HepG2 (cell line): Measurements from ENCODE around the gene ITPK1. TPM values are rescaled to one million over a fixed set of nuclear protein-coding genes. Genes with fewer than 3 reads are reported as not detected.

ENCODE experiments used
- ATAC-seq: fragments of 200-7000 bp; cut with Tn5 transposase; 3 replicates; pipeline ENCODE4 v1.9.1; 2020; ENCODE audit warnings: mild to moderate bottlenecking, moderate library complexity
- BruUV-seq: library from RNA; stranded (reverse); fragments of 400-500 nt; replicated peaks from 2 replicates; lab custom pipeline; 2021; lab: Mats Ljungman, UMichigan
- CTCF ChIA-PET: fragments of 300-600 bp; formaldehyde crosslinking; extraction: SDS; loops from one replicate; lab custom pipeline; 2021; ENCODE audit warnings: low total read pairs, inconsistent platforms, low intra/inter-chr PET ratio; lab: Yijun Ruan, JAX
- POLR2A ChIA-PET: fragments of 350-600 bp; sonication (Branson Sonifier 250); formaldehyde crosslinking; loops from one replicate; lab custom pipeline; 2020; ENCODE audit warnings: antibody characterized with exemption, inconsistent platforms; lab: Yijun Ruan, JAX
- DNase-seq: peaks from one replicate; pipeline ENCODE4 v3.0.0-alpha.2; 2015; ENCODE audit warnings: low spot score
- FAIRE-seq: peaks from 3 replicates; lab custom pipeline; 2011; peaks lifted over from hg19 to GRCh38; lab: Jason Lieb, UNC
- H2AFZ ChIP-seq: one replicate; pipeline ENCODE4 v1.6.1; 2011; ENCODE audit warnings: low read length, inconsistent platforms
- H3K27ac ChIP-seq: fragments of 300-600 bp; 3 replicates; pipeline ENCODE4 v1.8.0; 2011; ENCODE audit warnings: mixed run types, mild to moderate bottlenecking, mixed read lengths, low read length, inconsistent platforms; ENCODE audit not compliant: insufficient read depth; ENCODE audit errors: extremely low read length
- H3K27me3 ChIP-seq, 2 experiments: fragments of 200-600 bp in 1 of 2; 2 replicates in 1 of 2; 3 replicates in 1 of 2; pipeline versions ENCODE4 v1.6.0 to v1.8.0; 2011; ENCODE audit warnings: low read length in 2 of 2, mild to moderate bottlenecking in 2 of 2, moderate library complexity in 2 of 2, inconsistent platforms in 1 of 2; ENCODE audit not compliant: insufficient read depth in 2 of 2, control insufficient read depth in 1 of 2
- H3K36me3 ChIP-seq, 2 experiments: fragments of 200-600 bp in 1 of 2; replicated peaks in 1 of 2; 2 replicates in 1 of 2; 3 replicates in 1 of 2; pipeline versions ENCODE4 v1.5.1 to v1.8.0; 2011; ENCODE audit warnings: low read length in 2 of 2, inconsistent platforms in 1 of 2; ENCODE audit not compliant: insufficient read depth in 2 of 2, control insufficient read depth in 1 of 2
- H3K4me1 ChIP-seq: 2 replicates; pipeline ENCODE4 v1.5.1; 2012; ENCODE audit warnings: low read length, inconsistent platforms; ENCODE audit not compliant: insufficient read depth
- H3K4me2 ChIP-seq: 2 replicates; pipeline ENCODE4 v1.6.0; 2011; ENCODE audit warnings: low read depth, low read length, inconsistent platforms
- H3K4me3 ChIP-seq, 3 experiments: fragments of 200-600 bp in 1 of 3; sonication (generic), shearing (Covaris generic) in 1 of 3; replicated peaks in 1 of 3; 2 replicates each; pipeline ENCODE4 v1.5.1; 2011 to 2016; ENCODE audit warnings: low read length in 3 of 3, inconsistent platforms in 2 of 3, low read depth in 2 of 3, mild to moderate bottlenecking in 2 of 3, control low read depth in 1 of 3, mixed read lengths in 1 of 3; ENCODE audit not compliant: insufficient read depth in 1 of 3
- H3K79me2 ChIP-seq: one replicate; pipeline ENCODE4 v1.6.1; 2011; ENCODE audit warnings: low read length, inconsistent platforms; ENCODE audit not compliant: insufficient read depth
- H3K9ac ChIP-seq: 2 replicates; pipeline ENCODE4 v1.6.0; 2011; ENCODE audit warnings: mild to moderate bottlenecking, low read depth, low read length, inconsistent platforms; ENCODE audit not compliant: insufficient read depth
- H3K9me3 ChIP-seq: 2 replicates; pipeline ENCODE4 v1.5.1; 2012; ENCODE audit warnings: mild to moderate bottlenecking, low read length
- H4K20me1 ChIP-seq: 2 replicates; pipeline ENCODE4 v1.6.0; 2011; ENCODE audit warnings: inconsistent platforms, mild to moderate bottlenecking, low read length, moderate library complexity; ENCODE audit not compliant: insufficient read depth
- ARID3A ChIP-seq: IDR thresholded peaks from 2 replicates; pipeline ENCODE4 v1.6.1; 2012; ENCODE audit warnings: low read depth, low read length, improper control_type of control experiment
- CTCF ChIP-seq: sonication (generic); formaldehyde crosslinking; IDR thresholded peaks from 2 replicates; pipeline ENCODE4 v1.5.0; 2020; ENCODE audit warnings: mild to moderate bottlenecking, missing genetic modification reagents, moderate library complexity
- HMGXB4 ChIP-seq, 2 experiments: sonication (generic) in 1 of 2; formaldehyde crosslinking in 1 of 2; IDR thresholded peaks; 2 replicates each; pipeline versions ENCODE4 v1.4.0 to v1.6.1; 2018 to 2020; ENCODE audit warnings: missing genetic modification reagents in 2 of 2, borderline replicate concordance in 1 of 2, low read depth in 1 of 2, mild to moderate bottlenecking in 1 of 2, missing biosample characterization in 1 of 2
- MIXL1 ChIP-seq: IDR thresholded peaks from 2 replicates; pipeline ENCODE4 v1.6.1; 2016
- NFKB2 ChIP-seq: sonication (generic); formaldehyde crosslinking; IDR thresholded peaks from 2 replicates; pipeline ENCODE4 v1.4.0; 2020; ENCODE audit warnings: missing genetic modification reagents, borderline replicate concordance
- POLR2AphosphoS5 ChIP-seq: IDR thresholded peaks from 2 replicates; pipeline ENCODE4 v1.6.1; 2012; ENCODE audit warnings: low read depth, low read length
- RAD51 ChIP-seq: fragments of 450-650 bp; IDR thresholded peaks from 2 replicates; pipeline ENCODE4 v1.6.1; 2016; ENCODE audit warnings: borderline replicate concordance
- SOX6 ChIP-seq, 2 experiments: fragments of 450-650 bp in 1 of 2; sonication (generic) in 1 of 2; formaldehyde crosslinking in 1 of 2; IDR thresholded peaks; 2 replicates each; pipeline versions ENCODE4 v1.4.0 to v1.6.1; 2017 to 2020; ENCODE audit warnings: antibody characterized with exemption in 1 of 2, mild to moderate bottlenecking in 1 of 2, missing genetic modification reagents in 1 of 2
- ZBTB1 ChIP-seq: sonication (generic); formaldehyde crosslinking; IDR thresholded peaks from 2 replicates; pipeline ENCODE4 v1.4.0; 2020; ENCODE audit warnings: missing genetic modification reagents, borderline replicate concordance
- ZBTB14 ChIP-seq: sonication (generic); formaldehyde crosslinking; IDR thresholded peaks from 2 replicates; pipeline ENCODE4 v1.4.0; 2020; ENCODE audit warnings: missing genetic modification reagents
- ZBTB43 ChIP-seq: sonication (generic); formaldehyde crosslinking; conservative IDR thresholded peaks from 2 replicates; pipeline ENCODE4 v1.4.0; 2020; ENCODE audit warnings: missing genetic modification reagents
- ZNF737 ChIP-seq: sonication (generic); formaldehyde crosslinking; IDR thresholded peaks from 2 replicates; pipeline ENCODE4 v1.5.0; 2020; ENCODE audit warnings: missing genetic modification reagents, mild to moderate bottlenecking, borderline replicate concordance
- ZNF772 ChIP-seq: sonication (generic); formaldehyde crosslinking; IDR thresholded peaks from 2 replicates; pipeline ENCODE4 v1.5.0; 2020; ENCODE audit warnings: mild to moderate bottlenecking, missing genetic modification reagents
- ZNF790 ChIP-seq: sonication (generic); formaldehyde crosslinking; IDR thresholded peaks from 2 replicates; pipeline ENCODE4 v1.8.0; 2022; ENCODE audit warnings: missing genetic modification reagents, mild to moderate bottlenecking, borderline replicate concordance
- WGBS: methylation state at CpG from one replicate; pipeline ENCODE4 v1.1.6; 2017; ENCODE audit warnings: low lambda C conversion rate; 5-methylcytosine and 5-hydroxymethylcytosine counted together
- in situ Hi-C: cut with HindIII; loops from 2 replicates; pipeline ENCODE4 v1.10.0; 2017; ENCODE audit warnings: low pct_unique_long_range_greater_than_20kb; ENCODE audit not compliant: extremely low pct_ligation_motif_present
- intact Hi-C: fragments of 100-400 bp; cut with micrococcal nuclease; formaldehyde crosslinking; loops from one replicate; pipeline ENCODE4 v1.10.0; 2022; ENCODE audit not compliant: unreplicated experiment
- polyA plus RNA-seq, 8 experiments: library from polyadenylated mRNA; depleted of rRNA in 3 of 8; stranded (reverse) in 7 of 8; unstranded in 1 of 8; fragments of >200 nt; fragmentation: Illumina TruSeq in 4 of 8; extraction: Trizol in 4 of 8; gene quantifications; 2 replicates each; pipeline versions ENCODE4 v1.2.1 to v1.2.3, GENCODE V29; 2011 to 2016; ENCODE audit warnings: low read depth in 4 of 8, missing spikeins in 1 of 8, mixed read lengths in 1 of 8; ENCODE audit not compliant: insufficient read depth in 1 of 8
- total RNA-seq, 5 experiments: library from RNA; depleted of rRNA; stranded (reverse); fragments of >200 nt; fragmentation: Illumina TruSeq; extraction: Trizol; gene quantifications; 2 replicates each; pipeline ENCODE4 v1.2.3, GENCODE V29; 2016; ENCODE audit warnings: low read depth in 1 of 5

Gene ITPK1
- total and polyA plus RNA-seq, 2 of the 13 experiments (the other 11 are each of a cell fraction or from before 2014, with no cell fraction given): 20.5 to 47.5 TPM

GRCh38 chr14:93049315-93049714 is 66.4 kb downstream of the ITPK1 start (continued):
- TF ChIP-seq CTCF (CRISPR knock-in tag) (no peak), POLR2AphosphoS5 (no peak), HMGXB4 (CRISPR knock-in tag; IDR thresholded peaks at IDR 0.05; ENCODE audit: borderline replicate concordance in 1 of 2, low read depth in 1 of 2) (no peak), ZBTB43 (CRISPR knock-in tag) (no peak)

- ATAC-seq (no peak), DNase-seq (no peak), FAIRE-seq (no peak)
- ChIA-PET CTCF (no interaction called here), POLR2A (no interaction called here)
- Histone ChIP-seq H3K79me2 (no peaks in the 10 kb centered on the region), H3K9me3 (no peaks in the 10 kb centered on the region), H3K4me3 (no peak overlapping the region), H3K27ac (no peak overlapping the region), H4K20me1 (no peaks in the 10 kb centered on the region), H3K4me2 (no peak overlapping the region), H2AFZ (no peak overlapping the region), H3K4me1 (peaks cover 60% of the 10 kb centered on the region), H3K9ac (no peak overlapping the region), H3K27me3 (no peaks in the 10 kb centered on the region), H3K36me3 (no peaks in the 10 kb centered on the region)
- intact Hi-C loops: no loop called here
- TF ChIP-seq ARID3A (no peak), ZNF772 (CRISPR knock-in tag) (no peak), ZNF790 (CRISPR knock-in tag) (no peak), ZBTB14 (no peak), ZBTB1 (no peak), NFKB2 (no peak), MIXL1 (CRISPR knock-in tag) (no peak), RAD51 (no peak), ZNF737 (no peak), SOX6 (IDR thresholded peaks at IDR 0.05) (no peak), SOX6 (CRISPR knock-in tag; IDR thresholded peaks at IDR 0.05) (no peak)
- WGBS: 90% methylated on average over 2 of the region's 2 CpGs
- BruUV-seq: no TSS peak
- in situ Hi-C loops: no loop called here
Measured at GRCh38 chr14:93048843-93049242, 66.9 kb downstream of the ITPK1 start.
